Gastrocnemius medialis (tissue), 4 donors: ENCODE measurements around the gene ZNF219. TPM values are rescaled to one million over a fixed set of nuclear protein-coding genes. Genes with fewer than 3 reads are reported as not detected.
A peak's percentile ranks its signal among the peaks of the same experiment; 100 is the strongest.

ENCODE experiments used
- ATAC-seq, 2 donors: fragments of 150-250 bp; one replicate each; pipeline ENCODE4 v1.9.1; 2016
- DNase-seq, 2 donors: peaks; one replicate each; pipeline ENCODE4 v3.0.0-alpha.2; 2019
- H3K27ac ChIP-seq, 4 donors: fragments of 200-600 bp; sonication (generic); 1 replicate in 1 of 4; 2 replicates in 3 of 4; pipeline ENCODE4 v1.5.1; 2016 to 2018; ENCODE audit warnings: mild to moderate bottlenecking in 2 of 4, moderate library complexity in 1 of 4
- H3K27me3 ChIP-seq, 3 donors: fragments of 200-600 bp; sonication (generic) in 2 of 3; 1 replicate in 1 of 3; 2 replicates in 2 of 3; pipeline versions ENCODE4 v1.5.1 to v1.6.0; 2016 to 2019; ENCODE audit warnings: mild to moderate bottlenecking in 1 of 3, moderate library complexity in 1 of 3
- H3K36me3 ChIP-seq, 2 donors: fragments of 200-600 bp; sonication (generic) in 1 of 2; one replicate each; pipeline ENCODE4 v1.5.1; 2017 to 2018
- H3K4me1 ChIP-seq, 2 donors: fragments of 200-600 bp; sonication (generic) in 1 of 2; one replicate each; pipeline ENCODE4 v1.5.1; 2016 to 2017; ENCODE audit warnings: mild to moderate bottlenecking in 2 of 2
- H3K4me3 ChIP-seq, 4 donors: fragments of 200-600 bp; sonication (generic) in 3 of 4; 1 replicate in 1 of 4; 2 replicates in 3 of 4; pipeline ENCODE4 v1.5.1; 2016 to 2019; ENCODE audit warnings: mild to moderate bottlenecking in 2 of 4
- H3K9me3 ChIP-seq, 3 donors: fragments of 200-600 bp; sonication (generic) in 2 of 3; 1 replicate in 1 of 3; 2 replicates in 2 of 3; pipeline ENCODE4 v1.5.1; 2016 to 2019
- POLR2A ChIP-seq, 2 donors: fragments of 450-650 bp; IDR thresholded peaks; one replicate each; pipeline ENCODE4 v1.6.1; 2017; ENCODE audit warnings: antibody characterized with exemption in 2 of 2, mild to moderate bottlenecking in 2 of 2, moderate library complexity in 2 of 2
- in situ Hi-C, 4 donors: fragments of 200-750 bp; cut with MboI; loops; one replicate each; pipeline versions ENCODE4 v1.15.0 to v1.8.0; 2017; ENCODE audit warnings: low sequenced_read_pairs in 4 of 4
- intact Hi-C: fragments of 100-400 bp; cut with DNase I; formaldehyde crosslinking; loops from one replicate; pipeline ENCODE4 v1.15.1; 2023; ENCODE audit warnings: low total_unique reads
- total RNA-seq, 4 donors: library from RNA; depleted of rRNA; stranded (reverse); fragments of >200 nt; gene quantifications; one replicate each; pipeline versions ENCODE4 v1.1.0 to v1.2.3, GENCODE V29; 2016
- TF ChIP-seq, protein P1 (sequence below), 5 experiments: fragments of 450-650 bp in 3 of 5; fragments of 200-600 bp in 2 of 5; sonication (generic) in 2 of 5; IDR thresholded peaks in 4 of 5; conservative IDR thresholded peaks in 1 of 5; 1 replicate in 4 of 5; 2 replicates in 1 of 5; pipeline ENCODE4 v1.5.1; 2016 to 2019; ENCODE audit warnings: antibody characterized with exemption in 5 of 5, mild to moderate bottlenecking in 3 of 5, moderate library complexity in 3 of 5

Gene ZNF219
- total RNA-seq, 4 donors from 2014 or later = 25.9 to 48.9 (median 43.9) TPM

DNA sequence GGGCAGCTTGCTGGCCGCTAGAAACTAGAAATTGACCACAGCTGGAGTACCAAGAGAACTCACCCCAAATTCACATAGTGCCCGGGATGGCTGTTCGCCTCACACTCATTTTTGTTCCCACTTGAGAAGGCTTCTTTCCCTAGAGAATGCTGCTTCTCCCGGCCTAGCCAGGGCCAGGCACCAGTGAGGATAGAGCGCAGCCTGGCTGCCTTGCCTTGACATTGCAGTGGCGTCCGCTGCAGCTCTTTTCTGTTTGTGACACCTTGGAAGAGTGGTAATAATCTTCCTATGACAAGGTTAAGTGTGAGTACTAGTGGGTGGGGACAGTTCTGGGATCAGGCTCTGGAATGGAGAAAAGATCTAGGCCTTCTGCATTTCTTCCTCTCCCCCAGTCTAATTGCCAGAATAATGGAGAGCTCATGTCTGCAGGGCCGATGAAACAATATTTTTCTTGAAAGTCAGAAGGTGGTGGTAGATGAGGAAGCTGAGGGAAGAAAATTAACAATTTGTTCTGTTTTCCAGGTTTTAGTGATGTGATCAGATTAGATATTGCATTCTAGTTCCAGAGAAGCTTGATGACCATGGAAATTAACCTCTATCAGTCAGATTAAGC, 6.1 kb upstream of the ZNF219 start:
- TF ChIP-seq, protein P1, sequence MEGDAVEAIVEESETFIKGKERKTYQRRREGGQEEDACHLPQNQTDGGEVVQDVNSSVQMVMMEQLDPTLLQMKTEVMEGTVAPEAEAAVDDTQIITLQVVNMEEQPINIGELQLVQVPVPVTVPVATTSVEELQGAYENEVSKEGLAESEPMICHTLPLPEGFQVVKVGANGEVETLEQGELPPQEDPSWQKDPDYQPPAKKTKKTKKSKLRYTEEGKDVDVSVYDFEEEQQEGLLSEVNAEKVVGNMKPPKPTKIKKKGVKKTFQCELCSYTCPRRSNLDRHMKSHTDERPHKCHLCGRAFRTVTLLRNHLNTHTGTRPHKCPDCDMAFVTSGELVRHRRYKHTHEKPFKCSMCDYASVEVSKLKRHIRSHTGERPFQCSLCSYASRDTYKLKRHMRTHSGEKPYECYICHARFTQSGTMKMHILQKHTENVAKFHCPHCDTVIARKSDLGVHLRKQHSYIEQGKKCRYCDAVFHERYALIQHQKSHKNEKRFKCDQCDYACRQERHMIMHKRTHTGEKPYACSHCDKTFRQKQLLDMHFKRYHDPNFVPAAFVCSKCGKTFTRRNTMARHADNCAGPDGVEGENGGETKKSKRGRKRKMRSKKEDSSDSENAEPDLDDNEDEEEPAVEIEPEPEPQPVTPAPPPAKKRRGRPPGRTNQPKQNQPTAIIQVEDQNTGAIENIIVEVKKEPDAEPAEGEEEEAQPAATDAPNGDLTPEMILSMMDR (IDR thresholded peaks at IDR 0.05 in 4 of 5, conservative IDR thresholded peaks at IDR 0.05 in 1 of 5) = peak; percentile 95 to 99 (median 97)
- no peak for TF ChIP-seq POLR2A (IDR thresholded peaks at IDR 0.05)
- H3K27ac ChIP-seq = peak overlapping the region; percentile 97 to 99 (median 98)
- ATAC-seq (peak; percentile 72 to 73), DNase-seq (peak; percentile 63 to 81)
- H3K9me3 ChIP-seq = no peaks in the 10 kb centered on the region
- in situ Hi-C loops (loop anchor here (5.0 to 25.0 kb wide), 5 partner anchors 37 to 417 kb away; partner anchors contain the start of genes ANG (in 2 of the 4) and RNASE4 (in 2 of the 4)), intact Hi-C loops (loop anchor here (1.0 to 10.0 kb wide), 8 partner anchors 12 to 760 kb away; partner anchors contain the start of genes ARHGEF40, HNRNPC and PARP2)
- H3K27me3 ChIP-seq = no peaks in the 10 kb centered on the region
- H3K4me3 ChIP-seq = peak overlapping the region; percentile 74 to 86 (median 82)
- H3K36me3 ChIP-seq = no peaks in the 10 kb centered on the region
- H3K4me1 ChIP-seq = peaks cover 34% of the 10 kb centered on the region in 2 donors

- Histone ChIP-seq H3K27ac (peak overlapping the region; percentile 97 to 99 (median 98)), H3K4me3 (peak overlapping the region; percentile 74 to 86 (median 82)), H3K4me1 (peaks cover 40 to 41% of the 10 kb centered on the region in 2 donors), H3K36me3 (no peaks in the 10 kb centered on the region), H3K27me3 (no peaks in the 10 kb centered on the region), H3K9me3 (no peaks in the 10 kb centered on the region)
- intact Hi-C loops (loop anchor here (1.0 to 10.0 kb wide), 6 partner anchors 12 to 759 kb away; partner anchors contain the start of genes ARHGEF40, HNRNPC and PARP2), in situ Hi-C loops (loop anchor here (5.0 to 25.0 kb wide), 5 partner anchors 37 to 417 kb away; partner anchors contain the start of genes ANG (in 2 of the 4) and RNASE4 (in 2 of the 4))
- peak; percentile 87 to 92 for ATAC-seq
- TF ChIP-seq, protein P1 (IDR thresholded peaks at IDR 0.05 in 4 of 5, conservative IDR thresholded peaks at IDR 0.05 in 1 of 5) = peak; percentile 77 to 87 (median 84)
- peak; percentile 88 to 92 for TF ChIP-seq POLR2A (IDR thresholded peaks at IDR 0.05)
- DNase-seq = peak; percentile 95
These were observed 5.4 kb upstream of the ZNF219 start for GRCh38 chr14:21103710-21104447.

DNA sequence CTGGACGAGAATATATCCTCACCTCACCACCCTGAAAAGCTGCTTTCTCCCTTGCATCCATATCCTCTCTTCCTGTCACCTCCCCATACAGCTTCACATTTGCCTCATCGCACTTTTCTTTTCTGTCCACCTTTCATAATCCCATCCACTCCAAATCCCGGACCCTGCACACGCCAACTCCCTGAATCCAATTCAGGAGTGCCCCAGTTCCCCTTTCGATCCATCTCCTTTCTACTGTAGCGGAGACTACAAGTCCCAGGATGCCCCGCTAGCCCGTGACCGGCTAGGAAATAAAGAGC, 4.9 kb upstream of the ZNF219 start:
- in situ Hi-C loops (loop anchor here (5.0 to 25.0 kb wide), 5 partner anchors 36 to 416 kb away; partner anchors contain the start of genes ANG (in 2 of the 4) and RNASE4 (in 2 of the 4)), intact Hi-C loops (loop anchor here (10.0 kb wide), 1 partner anchor 759 kb away; the partner anchor contains the start of gene PARP2)
- Histone ChIP-seq H3K9me3 (no peaks in the 10 kb centered on the region), H3K4me1 (peaks cover 42% of the 10 kb centered on the region in 2 donors), H3K4me3 (peak overlapping the region; percentile 74 to 86 (median 82)), H3K27me3 (no peaks in the 10 kb centered on the region), H3K36me3 (no peaks in the 10 kb centered on the region), H3K27ac (peak overlapping the region; percentile 97 to 99 (median 98))
- no peak for DNase-seq
- TF ChIP-seq, protein P1 (IDR thresholded peaks at IDR 0.05 in 4 of 5, conservative IDR thresholded peaks at IDR 0.05 in 1 of 5) = no peak
- no peak for TF ChIP-seq POLR2A (IDR thresholded peaks at IDR 0.05)
- no peak for ATAC-seq

DNA sequence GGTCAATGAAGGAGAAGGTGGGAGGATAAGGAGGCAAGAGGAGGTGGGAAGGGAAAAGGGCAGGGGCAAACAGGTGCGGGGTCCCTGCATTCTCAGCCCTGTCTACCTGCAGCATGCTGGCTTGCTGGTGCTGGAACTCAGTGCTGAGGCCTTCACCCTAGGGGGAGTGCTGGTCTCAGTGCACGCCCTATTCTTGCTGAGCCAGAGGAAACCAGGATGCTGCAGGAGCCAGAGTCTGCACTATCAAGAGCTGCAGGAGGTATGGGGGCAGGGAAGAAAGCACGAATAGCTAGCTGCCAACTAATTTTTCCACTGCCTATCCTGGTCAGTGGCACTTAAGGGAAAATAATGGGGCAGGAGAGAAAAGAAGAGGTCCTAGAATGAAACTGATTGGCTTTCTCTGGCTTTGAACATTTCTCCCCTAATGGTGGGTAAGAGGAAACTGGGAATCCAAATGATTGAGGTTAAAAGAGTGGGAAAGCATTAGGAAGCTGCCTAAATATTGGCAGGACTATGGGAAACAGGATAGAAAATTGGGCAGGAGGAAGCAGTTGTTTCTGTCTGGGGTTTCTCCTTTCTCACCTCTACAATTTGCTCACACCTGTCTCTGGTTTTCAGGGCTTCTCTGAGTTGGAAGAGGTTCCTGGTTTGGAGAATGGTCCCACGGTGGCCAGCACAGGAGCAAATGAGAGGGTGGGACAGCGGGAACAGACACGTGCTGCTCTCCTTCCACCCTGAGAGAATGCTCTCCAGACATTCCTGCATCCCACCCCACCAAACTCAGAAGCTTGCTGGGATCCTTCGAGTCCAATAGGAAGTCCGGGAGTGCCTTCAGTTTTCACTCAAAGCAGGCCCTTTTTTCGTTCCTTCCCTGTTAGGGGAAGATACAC, 4.3 kb upstream of the ZNF219 start:
- intact Hi-C loops (loop anchor here (10.0 kb wide), 1 partner anchor 758 kb away; the partner anchor contains the start of gene PARP2), in situ Hi-C loops (loop anchor here (5.0 to 25.0 kb wide), 5 partner anchors 35 to 415 kb away; partner anchors contain the start of genes ANG (in 2 of the 4) and RNASE4 (in 2 of the 4))
- no peak for DNase-seq
- ATAC-seq = no peak
- Histone ChIP-seq H3K27ac (peak overlapping the region; percentile 97 to 99 (median 98)), H3K27me3 (no peaks in the 10 kb centered on the region), H3K4me1 (peaks cover 42% of the 10 kb centered on the region in 2 donors), H3K36me3 (no peaks in the 10 kb centered on the region), H3K9me3 (no peaks in the 10 kb centered on the region), H3K4me3 (peak overlapping the region; percentile 74 to 86 (median 82))
- TF ChIP-seq POLR2A (IDR thresholded peaks at IDR 0.05) = no peak
- TF ChIP-seq, protein P1 (IDR thresholded peaks at IDR 0.05 in 4 of 5, conservative IDR thresholded peaks at IDR 0.05 in 1 of 5) = no peak
